T follicular helper cell (primary cell): Measurements from ENCODE around the gene ANKRD61.
"Not testable (repeated sequence)": the region's sequence is repeated elsewhere in the genome, so short reads cannot be mapped to it uniquely, and the experiment has no call there.

Source experiments
- DNase-seq: peaks from one replicate; pipeline ENCODE4 v3.0.0-alpha.2; 2020; ENCODE audit warnings: low read depth
- total RNA-seq, 2 experiments: gene quantifications; one replicate each; lab custom pipeline; 2026; lab: John Stamatoyannopoulos, UW

Gene ANKRD61
- total RNA-seq, result 0.06 to 0.22 reads per million in 2 experiments

DNA sequence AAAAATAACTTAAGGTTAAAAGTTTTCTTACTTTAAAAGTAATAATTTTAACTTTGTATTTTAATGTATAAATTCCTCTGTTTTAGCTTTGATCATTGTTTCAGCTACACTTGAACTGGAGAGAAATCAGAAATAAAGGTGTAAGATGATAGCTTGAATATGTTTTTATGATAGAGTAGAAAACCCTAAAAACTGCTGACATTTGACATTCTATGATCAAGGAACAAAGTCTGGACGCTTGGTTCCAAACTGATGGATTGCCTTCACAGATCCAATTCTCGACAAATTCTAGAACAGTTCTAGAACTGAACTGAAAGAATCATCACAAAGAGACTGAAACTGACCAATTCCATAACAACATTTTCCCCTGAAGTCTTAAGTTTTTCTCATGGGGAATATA, at the start of gene ANKRD61:
Gene ANKRD61, plus strand, starts transcription at position 389 of the 400 bp plus-strand sequence. Its CDS starts 0 bp downstream, at position 389.
- no peak for DNase-seq

DNA sequence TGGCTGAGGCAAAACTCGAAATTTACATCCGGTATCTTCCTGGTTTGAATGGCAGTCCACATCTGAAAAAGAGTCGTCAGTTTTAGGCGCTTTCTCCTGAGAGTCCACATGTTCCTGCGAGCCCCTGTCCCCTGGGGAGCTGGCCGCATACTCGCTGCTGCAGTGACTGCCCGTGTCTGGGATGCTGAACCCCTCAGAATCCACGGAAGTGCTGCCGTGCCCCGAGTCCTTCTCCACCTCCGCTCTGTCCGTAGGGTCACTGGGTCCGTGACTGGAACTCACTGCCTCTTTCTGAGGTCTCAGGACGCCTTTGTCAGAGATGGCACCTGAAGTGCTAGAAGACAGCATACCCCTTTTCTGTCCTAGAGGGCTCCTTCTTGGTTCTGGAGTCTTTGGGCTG, 44.1 kb upstream of the ANKRD61 start:
- not testable (repeated sequence) for DNase-seq

DNA sequence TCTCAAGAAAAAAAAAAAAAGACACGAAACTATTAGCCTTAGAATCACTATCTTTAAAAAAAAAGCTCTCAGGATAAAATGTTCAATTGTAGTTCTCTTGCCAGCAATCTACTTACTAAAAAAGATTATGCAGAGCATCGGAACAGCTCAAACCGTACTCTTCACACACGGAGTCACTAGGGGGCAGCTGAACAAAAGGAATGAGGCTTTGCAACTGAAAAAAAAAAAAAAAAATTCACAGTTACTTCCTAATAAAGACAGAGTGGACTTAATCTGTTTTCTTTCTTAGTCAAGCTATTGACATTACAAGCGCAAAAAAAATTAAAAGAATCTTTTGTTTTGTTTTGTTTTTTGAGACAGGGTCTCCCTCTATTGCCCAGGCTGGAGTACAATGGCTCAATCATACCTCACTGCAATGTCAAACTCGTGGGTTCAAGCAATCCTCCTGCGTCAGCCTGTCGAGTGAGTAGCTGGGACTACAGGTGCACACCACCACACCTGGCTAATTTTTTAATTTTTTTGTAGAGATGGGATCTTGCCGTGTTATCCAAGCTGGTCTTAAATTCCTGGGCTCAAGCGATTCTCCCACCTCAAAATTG, 33.9 kb upstream of the ANKRD61 start:
- DNase-seq, result peak; percentile 41

DNA sequence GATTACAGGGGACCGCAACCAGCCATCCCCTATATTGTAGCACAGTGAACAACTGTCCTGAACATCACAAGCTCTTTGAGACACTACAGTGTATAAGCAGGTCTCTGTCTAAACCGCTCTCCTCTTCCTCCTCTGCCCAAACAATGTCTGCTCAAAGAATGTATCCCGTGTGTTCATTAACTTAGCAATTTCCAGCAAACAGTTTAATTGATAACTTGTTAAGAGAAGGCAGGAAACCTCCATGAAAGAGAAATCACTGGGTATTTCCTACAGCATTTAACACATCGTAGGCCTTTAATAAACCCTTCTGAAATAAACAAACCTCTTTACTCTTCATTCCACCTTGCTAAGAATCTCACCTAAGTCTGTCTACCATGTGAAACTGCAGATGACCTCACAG, 23.8 kb upstream of the ANKRD61 start:
- no peak for DNase-seq

DNA sequence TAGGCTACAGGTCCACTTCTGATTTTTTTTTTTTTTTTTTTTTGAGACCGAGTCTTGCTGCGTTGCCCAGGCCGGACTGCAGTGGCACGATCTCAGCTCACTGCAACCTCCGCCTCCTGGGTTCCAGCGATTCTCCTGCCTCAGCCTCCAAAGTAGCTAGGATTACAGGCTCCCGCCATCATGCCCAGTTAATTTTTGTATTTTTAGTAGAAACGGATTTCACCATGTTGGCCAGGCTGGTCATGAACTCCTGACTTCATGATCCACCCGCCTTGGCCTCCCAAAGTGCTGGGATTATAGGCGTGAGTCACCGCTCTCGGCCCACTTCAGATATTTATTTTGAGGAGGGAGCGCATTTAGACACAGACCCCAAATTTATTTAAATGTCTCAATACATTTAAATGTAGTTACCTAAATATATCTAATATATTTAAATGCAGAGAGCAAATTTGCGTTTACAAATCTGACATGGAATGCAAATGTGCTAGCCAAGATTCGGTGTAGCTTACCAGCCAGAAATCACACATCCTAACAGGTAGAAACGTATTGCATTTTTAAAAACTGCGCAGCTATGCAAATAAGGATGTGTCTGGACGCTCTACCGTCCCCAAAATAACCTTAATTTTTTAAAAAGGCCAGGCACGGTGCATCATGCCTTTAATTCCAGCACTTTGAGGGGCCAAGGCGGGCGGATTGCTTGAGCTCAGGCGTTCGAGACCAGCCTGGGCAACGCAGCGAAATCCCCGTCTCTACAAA, 23.2 kb upstream of the ANKRD61 start:
- not testable (repeated sequence) for DNase-seq

DNA sequence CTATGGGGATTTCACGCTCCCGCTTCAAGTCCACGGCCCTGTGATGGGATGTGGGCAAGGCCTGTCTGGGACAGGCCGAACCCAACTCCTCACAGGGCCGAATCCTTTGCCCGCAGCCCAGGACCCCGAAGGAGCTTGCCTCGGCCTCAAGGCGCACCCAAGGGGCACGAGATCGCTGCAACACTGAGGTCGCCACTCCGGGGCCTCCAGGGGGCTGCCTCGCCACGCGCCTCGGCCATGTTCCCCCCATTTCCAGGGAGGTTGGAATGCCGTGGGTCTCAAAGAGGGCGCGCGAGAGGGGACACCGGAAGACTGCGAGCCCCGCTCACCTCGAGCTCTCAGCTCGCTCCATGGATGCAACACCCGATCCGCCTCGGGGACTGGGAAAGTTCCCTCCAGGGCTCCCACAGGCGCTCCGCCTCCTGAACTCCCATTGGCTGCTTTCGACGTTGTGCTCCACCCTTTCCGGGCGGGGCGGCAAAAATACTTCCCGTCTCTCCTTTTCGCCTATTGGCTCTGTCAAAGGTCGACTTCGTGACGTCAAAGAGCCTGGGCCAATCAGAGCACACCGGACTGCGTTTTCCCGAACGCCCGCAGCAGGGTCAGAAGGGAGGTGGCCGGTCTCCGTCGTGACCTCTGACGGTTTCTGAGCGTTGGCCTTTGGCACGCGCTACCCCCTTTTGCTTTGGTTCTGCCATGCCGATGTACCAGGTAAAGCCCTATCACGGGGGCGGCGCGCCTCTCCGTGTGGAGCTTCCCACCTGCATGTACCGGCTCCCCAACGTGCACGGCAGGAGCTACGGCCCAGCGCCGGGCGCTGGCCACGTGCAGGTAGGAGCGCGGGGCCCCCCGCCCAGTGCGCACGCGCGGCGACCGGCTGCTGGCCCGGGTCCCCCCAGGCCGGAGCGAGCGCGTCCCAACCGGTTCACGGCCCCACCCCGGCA, 22.2 kb upstream of the ANKRD61 start, which contains the start of the genes AIMP2 and PMS2:
Gene AIMP2, plus strand, starts transcription at position 605 of the 944 bp plus-strand sequence. Its CDS starts 92 bp downstream, at position 697.
Gene PMS2, minus strand, starts transcription at position 382 of the 944 bp plus-strand sequence. Its CDS starts 30 bp downstream, at position 352.
- peak; percentile 94 for DNase-seq

DNA sequence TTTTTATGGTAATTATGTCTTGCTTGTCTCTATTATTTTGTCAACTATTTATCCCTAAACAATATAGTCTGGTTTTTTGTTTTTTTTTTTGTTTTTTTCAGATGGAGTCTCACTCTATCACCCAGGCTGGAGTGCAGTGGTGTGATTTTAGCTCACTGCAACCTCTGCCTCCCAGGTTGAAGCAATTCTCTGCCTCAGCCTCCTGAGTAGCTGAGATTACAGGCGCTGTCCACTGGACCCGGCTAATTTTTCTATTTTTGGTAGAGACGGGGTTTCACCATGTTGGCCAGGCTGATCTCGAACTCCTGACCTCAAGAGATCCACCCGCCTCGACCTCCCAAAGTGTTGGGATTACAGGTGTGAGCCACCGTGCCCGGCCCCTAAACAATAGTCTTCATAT, 20.8 kb upstream of the ANKRD61 start:
- DNase-seq, result not testable (repeated sequence)

DNA sequence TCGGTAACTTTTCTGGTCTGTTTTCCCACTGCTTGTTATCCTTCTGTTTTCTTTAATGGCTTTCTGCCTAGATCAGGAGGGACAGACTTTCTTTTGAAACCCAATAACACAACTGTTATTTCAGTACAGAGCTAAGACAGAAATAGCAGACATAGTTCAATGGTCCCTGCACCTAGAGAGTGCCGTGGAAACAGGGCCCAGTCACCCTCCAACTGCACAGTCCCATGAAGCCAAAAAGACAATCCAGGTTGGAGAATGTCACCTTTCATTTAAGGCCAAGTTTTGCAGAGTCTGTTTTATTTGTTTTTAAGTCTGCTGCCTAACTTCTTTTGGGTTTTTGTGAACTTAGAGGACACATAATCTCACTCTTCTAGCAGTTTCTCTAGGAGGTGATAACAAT, 19.6 kb upstream of the ANKRD61 start:
- no peak for DNase-seq

DNA sequence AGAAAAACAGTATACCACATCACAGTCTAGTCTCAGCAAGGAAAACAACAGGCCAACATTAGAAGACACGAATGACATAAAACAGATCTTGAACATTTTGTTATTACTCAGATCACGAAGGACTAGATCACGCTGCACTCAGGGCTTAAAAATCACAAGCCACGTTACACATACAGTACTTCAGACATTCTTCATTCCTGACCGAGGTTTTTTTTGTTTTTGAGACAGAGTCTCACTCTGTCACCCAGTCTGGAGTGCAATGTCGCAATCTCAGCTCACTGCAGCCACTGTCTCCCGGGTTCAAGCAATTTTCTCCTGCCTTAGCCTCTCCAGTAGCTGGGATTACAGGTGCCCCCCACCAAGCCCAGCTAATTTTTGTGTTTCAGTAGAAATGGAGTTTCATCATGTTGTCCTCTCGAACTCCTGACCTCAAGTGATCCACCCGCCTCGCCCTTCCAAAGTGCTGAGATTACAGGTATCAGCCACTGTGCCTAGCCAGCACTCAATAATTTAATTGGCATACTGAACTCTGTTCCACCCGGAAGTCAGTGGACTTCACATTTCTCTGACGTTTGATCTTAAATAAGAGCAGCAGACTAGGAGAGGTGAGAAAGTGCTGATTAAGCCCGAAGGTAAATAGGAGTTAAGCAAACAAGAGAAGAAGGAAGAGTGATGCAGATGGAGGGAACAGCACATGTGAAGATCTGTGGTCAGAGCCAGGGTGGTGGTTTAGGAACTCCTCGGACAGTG, 18.6 kb upstream of the ANKRD61 start:
- DNase-seq, result no peak

DNA sequence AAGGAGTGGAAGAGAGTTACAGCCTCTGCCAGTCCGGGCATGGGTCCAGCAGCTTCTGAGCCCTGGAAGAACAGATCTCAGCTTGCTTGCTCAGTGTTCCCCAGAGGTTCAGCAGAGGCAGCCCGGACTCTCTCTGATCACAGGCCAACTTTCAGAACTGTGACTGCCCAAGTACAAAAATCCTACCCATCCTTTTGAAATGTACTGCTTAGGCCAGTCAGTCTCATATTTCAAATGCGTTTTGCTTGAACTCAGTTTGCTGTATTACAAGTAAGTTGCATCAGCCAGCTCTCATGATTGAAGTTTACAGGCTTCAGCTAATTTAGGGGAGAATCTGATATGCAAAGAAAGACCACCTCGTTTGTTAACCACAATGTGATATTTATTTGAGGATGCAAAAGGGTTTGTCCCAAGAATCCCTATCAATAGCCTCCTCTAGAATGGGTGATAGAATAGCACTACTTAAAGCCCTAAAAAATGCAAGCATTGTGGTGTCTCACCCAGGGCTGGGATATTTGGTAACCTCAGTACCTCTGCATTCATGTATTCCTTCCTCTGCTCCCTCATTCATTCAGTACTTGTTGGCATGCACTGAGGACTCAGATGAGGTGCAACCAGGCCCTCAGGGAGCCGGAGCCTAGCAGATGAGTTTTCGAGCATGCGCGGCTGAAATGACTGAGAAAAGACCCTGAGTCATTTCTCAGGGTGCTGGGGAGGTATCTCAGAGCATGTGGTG, 15.1 kb upstream of the ANKRD61 start:
- no peak for DNase-seq

DNA sequence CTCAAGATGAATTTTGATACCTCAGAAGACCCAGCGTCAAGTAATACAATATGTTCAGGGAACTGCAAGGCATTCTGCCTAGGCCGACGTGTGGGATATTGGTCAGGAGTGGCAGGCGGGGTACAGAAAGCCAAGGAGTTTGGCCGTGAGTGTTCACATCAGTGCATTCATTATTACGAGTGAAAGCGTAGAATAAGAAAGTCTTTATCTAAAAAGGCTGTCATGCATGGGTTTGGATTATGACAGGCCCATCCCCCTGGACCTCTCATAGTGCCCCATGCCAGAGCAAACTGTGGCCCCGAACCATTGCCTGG, 14.6 kb upstream of the ANKRD61 start:
- DNase-seq, result no peak

DNA sequence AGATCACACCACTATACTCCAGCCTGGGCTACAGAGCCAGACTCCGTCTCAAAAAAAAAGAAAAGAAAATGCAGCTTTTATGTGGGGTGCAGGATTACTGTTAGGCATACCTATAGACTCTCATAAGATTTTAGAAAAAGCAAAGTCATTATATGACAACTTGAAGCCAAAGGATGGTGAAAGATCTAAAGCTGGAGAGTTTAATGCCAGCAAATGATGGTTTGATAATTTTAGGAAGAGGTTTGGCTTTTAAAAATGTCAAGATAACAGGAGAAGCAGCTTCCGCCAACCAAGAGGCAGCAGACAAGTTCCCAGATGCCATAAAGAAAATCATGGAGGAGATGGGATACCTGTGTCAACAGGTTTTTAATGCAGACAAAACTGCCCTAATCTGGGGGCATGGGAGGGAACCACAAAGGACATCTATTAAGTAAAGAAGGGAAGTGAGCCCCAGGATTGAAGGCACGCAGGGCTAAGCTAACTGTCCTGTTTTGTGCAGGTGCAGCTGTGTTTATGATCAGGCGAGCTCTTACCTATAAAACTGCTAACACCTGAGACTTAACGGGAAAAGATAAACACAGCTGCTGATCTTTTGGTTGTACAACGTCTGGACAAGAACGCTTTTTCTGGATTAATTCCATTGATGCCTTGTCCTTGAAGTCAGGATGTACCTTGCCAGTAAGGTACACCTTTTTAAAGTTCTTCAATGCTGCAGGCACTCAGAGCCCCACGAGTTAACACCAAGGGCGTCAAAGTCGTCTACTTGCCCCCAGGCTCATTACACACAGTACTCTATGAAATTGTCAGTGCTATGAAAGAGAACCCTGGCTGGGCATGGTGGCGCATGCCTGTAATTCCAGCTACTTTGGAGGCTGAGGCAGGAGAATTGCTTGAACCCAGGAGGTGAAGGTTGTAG, 10.5 kb upstream of the ANKRD61 start:
- no peak for DNase-seq

DNA sequence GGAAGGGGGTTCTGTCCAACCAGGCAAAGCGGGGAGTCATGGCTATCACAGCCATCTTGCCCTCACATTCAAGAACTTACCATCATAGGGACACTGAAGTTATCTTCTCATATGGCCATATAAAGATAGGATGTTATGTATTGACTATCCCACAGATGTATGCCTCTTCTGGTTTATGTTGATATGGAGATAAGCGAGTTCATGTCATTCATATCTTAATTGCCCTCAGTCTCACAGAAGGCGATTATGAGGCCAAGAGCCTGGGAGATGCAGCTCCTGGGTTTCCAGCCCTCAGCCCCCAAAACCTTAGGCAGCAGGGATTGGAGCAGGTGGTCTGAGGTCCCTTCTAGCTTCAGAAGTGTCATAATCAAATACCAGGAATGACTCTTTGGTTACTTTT, 8.5 kb upstream of the ANKRD61 start:
- no peak for DNase-seq

DNA sequence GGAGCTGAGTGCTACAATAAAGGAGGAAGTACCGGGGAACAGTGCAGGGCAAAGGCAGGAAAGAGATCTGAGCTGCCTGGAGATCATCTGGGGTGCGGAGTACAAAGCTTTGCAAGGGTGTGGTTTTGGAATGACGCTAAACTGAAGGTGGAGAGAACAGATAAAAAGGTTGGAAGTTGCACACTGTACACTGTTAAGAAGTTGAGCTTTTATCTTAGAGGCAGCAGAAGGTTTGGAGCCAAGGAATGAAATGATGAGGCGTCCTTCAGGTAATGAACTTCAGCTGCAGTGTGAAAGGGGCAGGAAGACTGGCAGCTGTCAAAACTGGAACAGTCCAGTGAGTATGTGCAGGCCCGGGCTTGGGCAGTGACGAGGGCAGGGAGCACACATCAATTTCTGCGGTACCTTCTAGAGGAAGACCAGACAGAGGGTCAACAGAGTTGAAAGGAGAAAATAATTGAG, 7.2 kb upstream of the ANKRD61 start:
- DNase-seq, result no peak

DNA sequence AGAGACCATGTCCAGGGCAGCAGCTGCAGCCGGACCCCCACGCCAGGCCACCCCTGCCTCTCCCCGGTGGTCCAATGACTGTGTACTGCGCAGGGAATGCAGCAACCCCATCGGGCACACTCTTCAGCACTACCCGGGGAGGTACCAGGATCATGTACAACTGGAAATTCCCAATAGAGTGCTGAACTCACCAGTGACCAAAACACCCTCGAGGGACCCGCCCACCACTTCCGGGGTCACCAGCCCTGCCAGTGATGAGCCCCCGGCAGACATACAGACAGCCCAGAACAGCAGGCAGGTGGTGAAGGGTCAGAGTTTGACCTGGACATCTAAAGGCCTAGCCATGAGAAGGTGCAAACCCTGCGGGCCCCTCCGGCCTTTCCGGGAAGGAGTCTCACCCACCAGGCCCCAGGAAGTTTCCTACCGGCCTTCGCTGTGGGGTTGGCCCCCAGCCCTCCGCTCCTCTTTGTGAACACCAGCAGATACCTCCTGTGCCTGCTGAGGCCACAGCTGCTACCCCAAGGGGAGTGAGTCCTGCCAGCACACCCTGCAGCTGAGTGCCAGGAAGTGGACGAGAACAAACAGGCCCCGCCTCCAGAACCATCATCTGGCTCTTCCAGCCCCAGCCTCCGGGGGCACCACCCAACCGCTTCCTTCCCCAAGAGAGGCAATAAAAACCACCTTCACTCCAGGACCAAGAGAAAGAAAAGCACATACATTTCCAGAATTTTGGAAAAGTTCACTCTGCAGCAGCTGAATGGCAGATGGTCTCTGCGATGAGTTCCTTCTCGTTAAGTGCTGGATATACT, 5.0 kb upstream of the ANKRD61 start:
- peak; percentile 48 for DNase-seq

DNA sequence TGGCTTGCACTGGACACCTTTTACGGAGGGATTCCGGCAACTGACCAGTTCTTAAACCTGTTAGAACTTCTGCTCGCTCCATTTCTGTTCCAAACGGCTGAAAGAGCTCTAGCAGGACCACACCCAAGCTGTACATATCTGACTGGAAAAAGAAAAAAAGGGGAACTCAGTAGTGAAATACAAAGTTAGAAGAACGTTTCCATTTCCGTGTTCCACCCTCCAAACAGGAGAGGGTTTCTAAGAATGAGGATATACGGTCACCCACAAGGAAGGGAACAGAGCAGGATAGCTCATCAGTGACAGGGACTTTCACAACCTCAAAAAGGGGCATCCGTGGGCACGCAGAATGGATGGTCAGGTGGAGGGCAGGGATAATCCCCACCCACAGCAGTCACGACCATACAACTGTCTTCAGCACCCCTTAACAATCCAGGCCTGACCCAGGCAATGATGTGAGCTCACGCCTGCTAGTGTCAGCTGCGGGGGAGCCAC, 4.3 kb upstream of the ANKRD61 start:
- DNase-seq, result no peak

DNA sequence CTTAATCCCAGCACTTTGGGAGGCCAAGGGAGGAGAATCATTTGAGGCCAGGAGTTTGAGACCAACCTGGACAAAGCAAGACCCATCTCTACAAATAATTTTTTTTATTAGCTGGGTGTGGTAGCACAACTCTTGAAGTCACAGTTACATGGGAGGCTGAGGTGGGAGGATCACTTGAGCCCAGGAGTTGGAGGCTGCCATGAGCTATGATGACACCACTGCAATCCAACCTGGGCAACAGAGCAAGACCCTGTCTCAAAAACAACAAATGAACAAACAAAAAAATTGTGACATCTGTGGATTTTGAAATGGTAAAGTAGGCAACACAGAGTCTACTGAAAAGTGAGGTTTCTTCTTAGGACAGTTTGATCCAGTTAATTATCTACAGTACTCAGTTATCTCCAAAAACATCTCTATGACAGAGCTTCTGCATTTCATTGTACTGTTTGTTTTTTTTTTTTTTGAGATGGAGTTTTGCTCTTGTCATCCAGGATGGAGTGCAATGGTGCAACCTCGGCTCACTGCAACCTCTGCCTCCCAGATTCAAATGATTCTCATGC, 3.3 kb upstream of the ANKRD61 start:
- no peak for DNase-seq

DNA sequence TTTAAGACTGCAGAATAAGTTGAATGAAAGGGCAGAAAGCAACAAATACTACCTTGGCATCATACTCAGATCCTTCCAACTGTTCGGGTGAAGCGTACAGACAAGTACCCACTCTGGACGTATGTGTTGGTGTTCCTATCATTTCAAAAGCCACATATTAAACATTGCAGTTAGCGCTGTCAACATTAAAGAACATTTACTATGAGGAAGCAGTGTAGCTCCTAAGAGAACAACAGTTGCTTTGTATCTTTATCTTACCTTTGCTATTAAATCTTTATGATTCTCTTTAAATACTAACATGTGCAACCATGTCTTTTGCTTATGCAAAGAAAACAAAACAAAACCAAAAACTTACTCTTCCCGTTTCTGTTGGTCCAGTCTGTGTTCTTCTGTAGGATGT, 2.6 kb upstream of the ANKRD61 start:
- DNase-seq, result no peak
